ENCODE results near the gene SERGEF.

Gene SERGEF

GRCh38 chr11:17831883-17832282, 181.0 kb downstream of the SERGEF start:
- no peak overlapping the region for H3K9ac ChIP-seq
- no peak overlapping the region for H3K4me2 ChIP-seq
- no peak overlapping the region for H3K4me3 ChIP-seq
- H3K9me3 ChIP-seq = no peaks in the 10 kb centered on the region
- TF ChIP-seq Cebpa-rat (IDR thresholded peaks at IDR 0.05) = no peak
- H3K36me3 ChIP-seq = no peaks in the 10 kb centered on the region
- H3K27ac ChIP-seq = no peak overlapping the region
- H4K20me1 ChIP-seq = no peaks in the 10 kb centered on the region
- H3K27me3 ChIP-seq = no peaks in the 10 kb centered on the region
- H3K4me1 ChIP-seq = no peaks in the 10 kb centered on the region

GRCh38 chr11:17831228-17831627, 181.6 kb downstream of the SERGEF start:
- Histone ChIP-seq H3K9me3 (no peaks in the 10 kb centered on the region), H3K4me3 (no peak overlapping the region), H3K4me1 (no peaks in the 10 kb centered on the region), H4K20me1 (no peaks in the 10 kb centered on the region), H3K36me3 (no peaks in the 10 kb centered on the region), H3K27me3 (no peaks in the 10 kb centered on the region), H3K4me2 (no peak overlapping the region), H3K9ac (no peak overlapping the region), H3K27ac (no peak overlapping the region)
- no peak for TF ChIP-seq Cebpa-rat (IDR thresholded peaks at IDR 0.05)

- Histone ChIP-seq H3K9ac (no peak overlapping the region), H3K4me1 (no peaks in the 10 kb centered on the region), H4K20me1 (no peaks in the 10 kb centered on the region), H3K27ac (no peak overlapping the region), H3K36me3 (no peaks in the 10 kb centered on the region), H3K4me2 (no peak overlapping the region), H3K27me3 (no peaks in the 10 kb centered on the region), H3K9me3 (no peaks in the 10 kb centered on the region), H3K4me3 (no peak overlapping the region)
- TF ChIP-seq Cebpa-rat (IDR thresholded peaks at IDR 0.05) = no peak
These were observed 184.5 kb downstream of the SERGEF start for GRCh38 chr11:17828311-17828751.

GRCh38 chr11:17827006-17827405, 185.8 kb downstream of the SERGEF start:
- Histone ChIP-seq H4K20me1 (no peaks in the 10 kb centered on the region), H3K27me3 (no peaks in the 10 kb centered on the region), H3K9ac (no peak overlapping the region), H3K27ac (no peak overlapping the region), H3K4me1 (no peaks in the 10 kb centered on the region), H3K36me3 (no peaks in the 10 kb centered on the region), H3K4me2 (no peak overlapping the region), H3K9me3 (no peaks in the 10 kb centered on the region), H3K4me3 (no peak overlapping the region)
- no peak for TF ChIP-seq Cebpa-rat (IDR thresholded peaks at IDR 0.05)

GRCh38 chr11:17822401-17822781, 190.5 kb downstream of the SERGEF start:
- TF ChIP-seq Cebpa-rat (IDR thresholded peaks at IDR 0.05) = no peak
- H3K27ac ChIP-seq = no peak overlapping the region
- H3K9ac ChIP-seq = no peak overlapping the region
- H3K27me3 ChIP-seq = no peaks in the 10 kb centered on the region
- no peaks in the 10 kb centered on the region for H4K20me1 ChIP-seq
- no peaks in the 10 kb centered on the region for H3K9me3 ChIP-seq
- no peaks in the 10 kb centered on the region for H3K36me3 ChIP-seq
- H3K4me2 ChIP-seq = no peak overlapping the region
- no peaks in the 10 kb centered on the region for H3K4me1 ChIP-seq
- no peak overlapping the region for H3K4me3 ChIP-seq

- H3K4me2 ChIP-seq = no peak overlapping the region
- H4K20me1 ChIP-seq = no peaks in the 10 kb centered on the region
- no peak overlapping the region for H3K9ac ChIP-seq
- no peak for TF ChIP-seq Cebpa-rat (IDR thresholded peaks at IDR 0.05)
- H3K4me3 ChIP-seq = no peak overlapping the region
- no peaks in the 10 kb centered on the region for H3K36me3 ChIP-seq
- H3K4me1 ChIP-seq = no peaks in the 10 kb centered on the region
- H3K27ac ChIP-seq = no peak overlapping the region
- no peaks in the 10 kb centered on the region for H3K9me3 ChIP-seq
- H3K27me3 ChIP-seq = no peaks in the 10 kb centered on the region
These were observed 191.0 kb downstream of the SERGEF start for GRCh38 chr11:17821648-17822400.

- Histone ChIP-seq H3K27ac (no peak overlapping the region), H3K27me3 (no peaks in the 10 kb centered on the region), H3K9ac (no peak overlapping the region), H3K36me3 (no peaks in the 10 kb centered on the region), H3K9me3 (no peaks in the 10 kb centered on the region), H4K20me1 (no peaks in the 10 kb centered on the region), H3K4me3 (no peak overlapping the region), H3K4me1 (no peaks in the 10 kb centered on the region), H3K4me2 (no peak overlapping the region)
- TF ChIP-seq Cebpa-rat (IDR thresholded peaks at IDR 0.05) = no peak
These were observed 196.5 kb downstream of the SERGEF start for GRCh38 chr11:17816232-17816931.

GRCh38 chr11:17814546-17814945, 198.3 kb downstream of the SERGEF start:
- Histone ChIP-seq H3K27ac (no peak overlapping the region), H4K20me1 (no peaks in the 10 kb centered on the region), H3K27me3 (no peaks in the 10 kb centered on the region), H3K9ac (no peak overlapping the region), H3K4me1 (no peaks in the 10 kb centered on the region), H3K36me3 (no peaks in the 10 kb centered on the region), H3K4me3 (no peak overlapping the region), H3K9me3 (no peaks in the 10 kb centered on the region), H3K4me2 (no peak overlapping the region)
- no peak for TF ChIP-seq Cebpa-rat (IDR thresholded peaks at IDR 0.05)

GRCh38 chr11:17813391-17814059, 199.3 kb downstream of the SERGEF start:
- no peak for TF ChIP-seq Cebpa-rat (IDR thresholded peaks at IDR 0.05)
- Histone ChIP-seq H3K27me3 (no peaks in the 10 kb centered on the region), H3K9me3 (no peaks in the 10 kb centered on the region), H3K36me3 (no peaks in the 10 kb centered on the region), H3K9ac (no peak overlapping the region), H3K27ac (no peak overlapping the region), H4K20me1 (no peaks in the 10 kb centered on the region), H3K4me1 (no peaks in the 10 kb centered on the region), H3K4me3 (no peak overlapping the region), H3K4me2 (no peak overlapping the region)

- H3K4me3 ChIP-seq = no peak overlapping the region
- no peak for TF ChIP-seq Cebpa-rat (IDR thresholded peaks at IDR 0.05)
- no peak overlapping the region for H3K9ac ChIP-seq
- no peaks in the 10 kb centered on the region for H3K27me3 ChIP-seq
- H3K9me3 ChIP-seq = no peaks in the 10 kb centered on the region
- H3K4me2 ChIP-seq = no peak overlapping the region
- H3K4me1 ChIP-seq = no peaks in the 10 kb centered on the region
- H4K20me1 ChIP-seq = no peaks in the 10 kb centered on the region
- H3K27ac ChIP-seq = no peak overlapping the region
- no peaks in the 10 kb centered on the region for H3K36me3 ChIP-seq
These were observed 200.0 kb downstream of the SERGEF start for GRCh38 chr11:17812865-17813187.

Measured in BLaER1 (cell line).